Neuronal stem cell (in vitro differentiated cells): ENCODE measurements around the gene FXN.

ENCODE experiments used
- DNase-seq: peaks from one replicate; pipeline ENCODE4 v3.0.0-alpha.2; 2013; ENCODE audit warnings: low spot score
- H2AFZ ChIP-seq: one replicate; pipeline ENCODE4 v1.6.1; 2013; ENCODE audit warnings: mild to moderate bottlenecking, low read length, inconsistent platforms
- H2AK5ac ChIP-seq: 2 replicates; pipeline ENCODE4 v1.6.1; 2013; ENCODE audit warnings: low read depth, mild to moderate bottlenecking, inconsistent platforms, low read length, moderate library complexity, mixed read lengths
- H2BK120ac ChIP-seq: 2 replicates; pipeline ENCODE4 v1.6.1; 2013; ENCODE audit warnings: low read depth, mild to moderate bottlenecking, inconsistent platforms, low read length, moderate library complexity, mixed read lengths
- H2BK12ac ChIP-seq: one replicate; pipeline ENCODE4 v1.6.1; 2013; ENCODE audit warnings: low read length, inconsistent platforms
- H2BK15ac ChIP-seq: 2 replicates; pipeline ENCODE4 v1.6.1; 2013; ENCODE audit warnings: mild to moderate bottlenecking, low read length, inconsistent platforms, mixed read lengths
- H2BK5ac ChIP-seq: one replicate; pipeline ENCODE4 v1.6.1; 2013; ENCODE audit warnings: inconsistent platforms, mild to moderate bottlenecking, low read length, moderate library complexity
- H3K14ac ChIP-seq: one replicate; pipeline ENCODE4 v1.6.1; 2013; ENCODE audit warnings: low read length, inconsistent platforms
- H3K18ac ChIP-seq: 2 replicates; pipeline ENCODE4 v1.6.1; 2013; ENCODE audit warnings: low read length, inconsistent platforms
- H3K23ac ChIP-seq: 2 replicates; pipeline ENCODE4 v1.6.1; 2013; ENCODE audit warnings: low read depth, mild to moderate bottlenecking, mixed read lengths, low read length, inconsistent platforms; ENCODE audit not compliant: poor library complexity
- H3K27ac ChIP-seq: replicated peaks from 3 replicates; pipeline ENCODE4 v1.5.1; 2013; ENCODE audit warnings: low read length, inconsistent platforms
- H3K27me3 ChIP-seq, 3 experiments: 2 replicates each; pipeline ENCODE4 v1.6.1; 2013; ENCODE audit warnings: low read length in 3 of 3, mild to moderate bottlenecking in 2 of 3, inconsistent platforms in 1 of 3, low read depth in 1 of 3, mixed read lengths in 1 of 3, moderate library complexity in 1 of 3; ENCODE audit not compliant: control insufficient read depth in 3 of 3, insufficient read depth in 3 of 3
- H3K36me3 ChIP-seq, 2 donors: replicated peaks in 1 of 2; 2 replicates each; pipeline ENCODE4 v1.6.1; 2013; ENCODE audit warnings: low read length in 2 of 2; ENCODE audit not compliant: control insufficient read depth in 2 of 2, insufficient read depth in 2 of 2
- H3K4ac ChIP-seq: 2 replicates; pipeline ENCODE4 v1.6.1; 2013; ENCODE audit warnings: inconsistent platforms, mild to moderate bottlenecking, low read length, moderate library complexity
- H3K4me1 ChIP-seq, 2 donors: 1 replicate in 1 of 2; 2 replicates in 1 of 2; pipeline ENCODE4 v1.6.1; 2013; ENCODE audit warnings: low read length in 2 of 2, low read depth in 1 of 2; ENCODE audit not compliant: control insufficient read depth in 2 of 2, insufficient read depth in 1 of 2
- H3K4me2 ChIP-seq: one replicate; pipeline ENCODE4 v1.6.1; 2013; ENCODE audit warnings: mild to moderate bottlenecking, low read length, inconsistent platforms; ENCODE audit not compliant: insufficient read depth, poor library complexity, severe bottlenecking
- H3K4me3 ChIP-seq, 2 donors: 2 replicates each; pipeline ENCODE4 v1.5.1; 2013; ENCODE audit warnings: low read length in 2 of 2, mild to moderate bottlenecking in 2 of 2, inconsistent platforms in 1 of 2, moderate library complexity in 1 of 2
- H3K79me1 ChIP-seq: one replicate; pipeline ENCODE4 v1.6.1; 2013; ENCODE audit warnings: low read depth, mild to moderate bottlenecking, inconsistent platforms, low read length, moderate library complexity
- H3K9ac ChIP-seq: one replicate; pipeline ENCODE4 v1.6.1; 2013; ENCODE audit warnings: mild to moderate bottlenecking, low read depth, low read length, inconsistent platforms; ENCODE audit not compliant: poor library complexity
- H3K9me3 ChIP-seq, 2 donors: replicated peaks in 1 of 2; 2 replicates each; pipeline versions ENCODE3 to v1.6.1; 2013; ENCODE audit warnings: low read length in 2 of 2, mild to moderate bottlenecking in 2 of 2, inconsistent platforms in 1 of 2, low read depth in 1 of 2, mixed read lengths in 1 of 2, moderate library complexity in 1 of 2; ENCODE audit not compliant: control insufficient read depth in 2 of 2, insufficient read depth in 1 of 2
- H4K8ac ChIP-seq: one replicate; pipeline ENCODE4 v1.6.1; 2013; ENCODE audit warnings: low read depth, mild to moderate bottlenecking, inconsistent platforms, low read length, moderate library complexity
- H4K91ac ChIP-seq: one replicate; pipeline ENCODE4 v1.6.1; 2013; ENCODE audit warnings: low read length, low read depth, mild to moderate bottlenecking, inconsistent platforms; ENCODE audit not compliant: poor library complexity
- WGBS, 2 donors: extraction: QIAGEN DNeasy Blood & Tissue Kit; methylation state at CpG; one replicate each; pipeline ENCODE4 v1.1.7; 2013; ENCODE audit warnings: missing lambda C conversion rate in 2 of 2, mixed read lengths in 1 of 2; ENCODE audit not compliant: insufficient read length in 2 of 2, insufficient replicate concordance in 1 of 2; ENCODE audit errors: extremely low coverage in 2 of 2; 5-methylcytosine and 5-hydroxymethylcytosine counted together

The FXN gene

GRCh38 chr9:69023650-69024049, 11.9 kb upstream of the FXN start:
- H4K8ac ChIP-seq: no peak overlapping the region
- H2AK5ac ChIP-seq: no peak overlapping the region
- no peak for DNase-seq
- H3K9me3 ChIP-seq: no peaks in the 10 kb centered on the region
- H2AFZ ChIP-seq: no peak overlapping the region
- H3K27me3 ChIP-seq: no peaks in the 10 kb centered on the region
- H2BK120ac ChIP-seq: no peak overlapping the region
- H3K18ac ChIP-seq: no peak overlapping the region
- H3K9ac ChIP-seq: no peak overlapping the region
- no peak overlapping the region for H2BK5ac ChIP-seq
- H3K4ac ChIP-seq: no peak overlapping the region
- WGBS, 2 donors: no CpG with 5 or more reads among the region's 7 CpGs
- no peak overlapping the region for H3K4me3 ChIP-seq
- no peak overlapping the region for H3K14ac ChIP-seq
- H3K79me1 ChIP-seq: no peaks in the 10 kb centered on the region
- no peak overlapping the region for H2BK15ac ChIP-seq
- H3K23ac ChIP-seq: no peak overlapping the region
- H3K36me3 ChIP-seq: no peaks in the 10 kb centered on the region
- H4K91ac ChIP-seq: no peak overlapping the region
- H3K27ac ChIP-seq: no peak overlapping the region
- no peak overlapping the region for H2BK12ac ChIP-seq
- H3K4me2 ChIP-seq: no peak overlapping the region
- no peaks in the 10 kb centered on the region for H3K4me1 ChIP-seq

GRCh38 chr9:69027355-69028097, 8.0 kb upstream of the FXN start:
- Histone ChIP-seq H3K27me3 (no peaks in the 10 kb centered on the region), H3K18ac (peak overlapping the region; percentile 1), H3K23ac (no peak overlapping the region), H2AFZ (no peak overlapping the region), H3K79me1 (no peaks in the 10 kb centered on the region), H3K36me3 (no peaks in the 10 kb centered on the region), H3K4me3 (no peak overlapping the region), H4K8ac (no peak overlapping the region), H2BK15ac (peak overlapping the region; percentile 17), H3K9me3 (peaks cover 2 to 8% of the 10 kb centered on the region in 2 donors), H2AK5ac (peak overlapping the region; percentile 5), H4K91ac (no peak overlapping the region), H3K9ac (no peak overlapping the region), H3K4me1 (no peaks in the 10 kb centered on the region), H2BK120ac (no peak overlapping the region), H3K14ac (no peak overlapping the region), H2BK12ac (no peak overlapping the region), H2BK5ac (no peak overlapping the region), H3K4me2 (no peak overlapping the region), H3K27ac (no peak overlapping the region), H3K4ac (no peak overlapping the region)
- peak; percentile 46 for DNase-seq
- no CpG with 5 or more reads among the region's 5 CpGs for WGBS, 2 donors

GRCh38 chr9:69028754-69029153, 6.8 kb upstream of the FXN start:
- Histone ChIP-seq H3K23ac (no peak overlapping the region), H3K27ac (no peak overlapping the region), H3K4me2 (no peak overlapping the region), H2AFZ (no peak overlapping the region), H2BK15ac (no peak overlapping the region), H4K91ac (no peak overlapping the region), H3K79me1 (no peaks in the 10 kb centered on the region), H3K4ac (no peak overlapping the region), H3K14ac (no peak overlapping the region), H2AK5ac (no peak overlapping the region), H2BK5ac (no peak overlapping the region), H3K9ac (no peak overlapping the region), H2BK120ac (no peak overlapping the region), H3K4me3 (no peak overlapping the region), H2BK12ac (no peak overlapping the region), H3K27me3 (peaks cover 0 to 2% (median 0%) of the 10 kb centered on the region in 3 experiments), H4K8ac (no peak overlapping the region), H3K4me1 (no peaks in the 10 kb centered on the region), H3K9me3 (peaks cover 2 to 8% of the 10 kb centered on the region in 2 donors), H3K36me3 (no peaks in the 10 kb centered on the region), H3K18ac (no peak overlapping the region)
- no CpG with 5 or more reads among the region's 2 CpGs for WGBS, 2 donors
- no peak for DNase-seq

- H3K27ac ChIP-seq: no peak overlapping the region
- H3K4me2 ChIP-seq: no peak overlapping the region
- peaks cover 0 to 2% (median 0%) of the 10 kb centered on the region in 3 experiments for H3K27me3 ChIP-seq
- no peak overlapping the region for H2BK15ac ChIP-seq
- H3K9me3 ChIP-seq: peaks cover 2 to 8% of the 10 kb centered on the region in 2 donors
- no peak overlapping the region for H3K14ac ChIP-seq
- no peak overlapping the region for H3K23ac ChIP-seq
- no peak overlapping the region for H3K18ac ChIP-seq
- H3K4me1 ChIP-seq: no peaks in the 10 kb centered on the region
- no peak overlapping the region for H3K9ac ChIP-seq
- H3K36me3 ChIP-seq: no peaks in the 10 kb centered on the region
- no peak overlapping the region for H2AFZ ChIP-seq
- H2BK5ac ChIP-seq: no peak overlapping the region
- no peaks in the 10 kb centered on the region for H3K79me1 ChIP-seq
- H4K8ac ChIP-seq: no peak overlapping the region
- no peak overlapping the region for H3K4ac ChIP-seq
- no peak overlapping the region for H4K91ac ChIP-seq
- no peak overlapping the region for H2BK120ac ChIP-seq
- no peak for DNase-seq
- H2BK12ac ChIP-seq: no peak overlapping the region
- H3K4me3 ChIP-seq: no peak overlapping the region
- no peak overlapping the region for H2AK5ac ChIP-seq
These were observed 6.0 kb upstream of the FXN start for GRCh38 chr9:69029535-69029934.
